ENCODE measurements around the gene PNKP. TPM values are rescaled to one million over a fixed set of nuclear protein-coding genes. Genes with fewer than 3 reads are reported as not detected.
A peak's percentile ranks its signal among the peaks of the same experiment; 100 is the strongest.

Gene PNKP
- total and polyA plus RNA-seq, 9 of the 15 experiments (the other 6 are each of a cell fraction or from before 2014, with no cell fraction given): 2.8 to 85.4 (median 25.3) TPM

DNA sequence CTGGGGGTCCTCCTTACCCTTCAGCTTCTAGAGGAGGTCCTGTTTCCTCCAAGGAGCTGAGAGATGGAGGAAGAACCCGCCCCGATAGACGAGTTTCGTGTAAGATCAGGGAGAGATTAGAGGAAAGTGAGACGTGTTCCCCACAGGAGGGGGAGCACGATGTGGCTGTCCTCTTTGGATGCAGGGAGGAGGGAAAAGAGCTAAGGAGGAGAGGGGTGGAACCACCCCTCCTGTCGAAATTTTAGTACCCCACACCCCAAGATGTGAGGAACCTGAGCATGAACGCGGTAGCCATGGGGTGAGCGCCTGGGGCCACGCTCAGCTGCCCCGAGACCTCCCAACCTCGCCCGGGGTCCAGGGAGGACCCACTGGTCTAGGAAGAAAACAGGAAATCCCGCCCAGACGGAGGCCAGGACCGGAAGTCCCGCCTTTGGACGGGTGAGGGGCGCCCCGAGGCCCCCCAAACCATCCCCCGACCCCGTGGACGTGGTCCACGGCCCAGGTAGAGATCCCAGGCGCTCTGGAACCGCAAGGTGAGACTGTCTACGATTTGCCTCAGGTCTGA is 8.6 kb upstream of the PNKP start (continued):
- TF ChIP-seq ZNF584 (CRISPR knock-in tag; IDR thresholded peaks at IDR 0.05; ENCODE audit: low read depth) (no peak), RFX7 (CRISPR knock-in tag; IDR thresholded peaks at IDR 0.05) (no peak), ZNF76 (CRISPR knock-in tag; IDR thresholded peaks at IDR 0.05; ENCODE audit: borderline replicate concordance) (no peak), NR1H2 (CRISPR knock-in tag; IDR thresholded peaks at IDR 0.05) (no peak), FOXP1 (CRISPR knock-in tag; IDR thresholded peaks at IDR 0.05) (no peak), NCOA6 (IDR thresholded peaks at IDR 0.05) (no peak), CCNT2 (IDR thresholded peaks at IDR 0.05; ENCODE audit: borderline replicate concordance, extremely low read depth, insufficient read length, low read depth, low read length) (peak; percentile 18), MTA1 (IDR thresholded peaks at IDR 0.05; ENCODE audit: borderline replicate concordance) (no peak), PTTG1 (tag; IDR thresholded peaks at IDR 0.05; ENCODE audit: low read depth) (no peak), ZNF175 (CRISPR knock-in tag; IDR thresholded peaks at IDR 0.05; ENCODE audit: low read depth) (no peak), RBM14 (IDR thresholded peaks at IDR 0.05; ENCODE audit: borderline replicate concordance, insufficient read depth, low read depth, low read length) (no peak), ZNF431 (CRISPR knock-in tag; IDR thresholded peaks at IDR 0.05) (no peak), ELF2 (CRISPR knock-in tag; IDR thresholded peaks at IDR 0.05) (peak; percentile 70; the same call in 1 of the 2 replicates), HDAC8 (tag; IDR thresholded peaks at IDR 0.05) (no peak)
- TF ChIP-seq, protein P1, sequence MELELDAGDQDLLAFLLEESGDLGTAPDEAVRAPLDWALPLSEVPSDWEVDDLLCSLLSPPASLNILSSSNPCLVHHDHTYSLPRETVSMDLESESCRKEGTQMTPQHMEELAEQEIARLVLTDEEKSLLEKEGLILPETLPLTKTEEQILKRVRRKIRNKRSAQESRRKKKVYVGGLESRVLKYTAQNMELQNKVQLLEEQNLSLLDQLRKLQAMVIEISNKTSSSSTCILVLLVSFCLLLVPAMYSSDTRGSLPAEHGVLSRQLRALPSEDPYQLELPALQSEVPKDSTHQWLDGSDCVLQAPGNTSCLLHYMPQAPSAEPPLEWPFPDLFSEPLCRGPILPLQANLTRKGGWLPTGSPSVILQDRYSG (tag; conservative IDR thresholded peaks at IDR 0.05; ENCODE audit: low read depth): no peak
- TF ChIP-seq, protein P2, sequence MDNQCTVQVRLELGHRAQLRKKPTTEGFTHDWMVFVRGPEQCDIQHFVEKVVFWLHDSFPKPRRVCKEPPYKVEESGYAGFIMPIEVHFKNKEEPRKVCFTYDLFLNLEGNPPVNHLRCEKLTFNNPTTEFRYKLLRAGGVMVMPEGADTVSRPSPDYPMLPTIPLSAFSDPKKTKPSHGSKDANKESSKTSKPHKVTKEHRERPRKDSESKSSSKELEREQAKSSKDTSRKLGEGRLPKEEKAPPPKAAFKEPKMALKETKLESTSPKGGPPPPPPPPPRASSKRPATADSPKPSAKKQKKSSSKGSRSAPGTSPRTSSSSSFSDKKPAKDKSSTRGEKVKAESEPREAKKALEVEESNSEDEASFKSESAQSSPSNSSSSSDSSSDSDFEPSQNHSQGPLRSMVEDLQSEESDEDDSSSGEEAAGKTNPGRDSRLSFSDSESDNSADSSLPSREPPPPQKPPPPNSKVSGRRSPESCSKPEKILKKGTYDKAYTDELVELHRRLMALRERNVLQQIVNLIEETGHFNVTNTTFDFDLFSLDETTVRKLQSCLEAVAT (IDR thresholded peaks at IDR 0.05): peak in 1 of 2 experiments; percentile 31; a peak in 1 of 4 replicates
- TF ChIP-seq, protein P3, sequence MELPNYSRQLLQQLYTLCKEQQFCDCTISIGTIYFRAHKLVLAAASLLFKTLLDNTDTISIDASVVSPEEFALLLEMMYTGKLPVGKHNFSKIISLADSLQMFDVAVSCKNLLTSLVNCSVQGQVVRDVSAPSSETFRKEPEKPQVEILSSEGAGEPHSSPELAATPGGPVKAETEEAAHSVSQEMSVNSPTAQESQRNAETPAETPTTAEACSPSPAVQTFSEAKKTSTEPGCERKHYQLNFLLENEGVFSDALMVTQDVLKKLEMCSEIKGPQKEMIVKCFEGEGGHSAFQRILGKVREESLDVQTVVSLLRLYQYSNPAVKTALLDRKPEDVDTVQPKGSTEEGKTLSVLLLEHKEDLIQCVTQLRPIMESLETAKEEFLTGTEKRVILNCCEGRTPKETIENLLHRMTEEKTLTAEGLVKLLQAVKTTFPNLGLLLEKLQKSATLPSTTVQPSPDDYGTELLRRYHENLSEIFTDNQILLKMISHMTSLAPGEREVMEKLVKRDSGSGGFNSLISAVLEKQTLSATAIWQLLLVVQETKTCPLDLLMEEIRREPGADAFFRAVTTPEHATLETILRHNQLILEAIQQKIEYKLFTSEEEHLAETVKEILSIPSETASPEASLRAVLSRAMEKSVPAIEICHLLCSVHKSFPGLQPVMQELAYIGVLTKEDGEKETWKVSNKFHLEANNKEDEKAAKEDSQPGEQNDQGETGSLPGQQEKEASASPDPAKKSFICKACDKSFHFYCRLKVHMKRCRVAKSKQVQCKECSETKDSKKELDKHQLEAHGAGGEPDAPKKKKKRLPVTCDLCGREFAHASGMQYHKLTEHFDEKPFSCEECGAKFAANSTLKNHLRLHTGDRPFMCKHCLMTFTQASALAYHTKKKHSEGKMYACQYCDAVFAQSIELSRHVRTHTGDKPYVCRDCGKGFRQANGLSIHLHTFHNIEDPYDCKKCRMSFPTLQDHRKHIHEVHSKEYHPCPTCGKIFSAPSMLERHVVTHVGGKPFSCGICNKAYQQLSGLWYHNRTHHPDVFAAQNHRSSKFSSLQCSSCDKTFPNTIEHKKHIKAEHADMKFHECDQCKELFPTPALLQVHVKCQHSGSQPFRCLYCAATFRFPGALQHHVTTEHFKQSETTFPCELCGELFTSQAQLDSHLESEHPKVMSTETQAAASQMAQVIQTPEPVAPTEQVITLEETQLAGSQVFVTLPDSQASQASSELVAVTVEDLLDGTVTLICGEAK (IDR thresholded peaks at IDR 0.05): peak; percentile 95
- TF ChIP-seq, protein P3 (CRISPR knock-in tag; IDR thresholded peaks at IDR 0.05): no peak
